Measurements from ENCODE around the gene TSSK1B.
"Not testable (repeated sequence)": the region's sequence is repeated elsewhere in the genome, so short reads cannot be mapped to it uniquely, and the experiment has no call there.

The TSSK1B gene

DNA sequence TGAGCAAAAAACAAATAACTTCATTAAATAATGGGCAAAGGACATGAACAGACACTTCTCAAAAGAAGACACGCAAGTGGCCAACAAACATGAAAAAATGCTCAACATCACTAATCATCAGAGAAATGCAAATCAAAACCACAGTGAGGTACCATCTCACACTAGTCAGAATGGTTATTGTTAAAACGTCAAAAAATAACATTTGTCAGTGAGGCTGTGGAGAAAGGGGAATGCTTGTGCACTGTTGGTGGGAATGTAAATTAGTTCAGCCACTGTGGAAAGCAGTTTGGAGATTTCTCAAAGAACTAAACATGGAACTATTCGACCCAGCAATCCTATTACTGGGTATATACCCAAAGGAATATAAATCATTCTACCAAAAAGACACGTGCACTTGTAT is 36.8 kb downstream of the TSSK1B start:
- not testable (repeated sequence) for DNase-seq (ENCODE audit: low read depth)

GRCh38 chr5:113397046-113397445 is 37.7 kb downstream of the TSSK1B start:
- no peak for DNase-seq (ENCODE audit: low read depth)

DNA sequence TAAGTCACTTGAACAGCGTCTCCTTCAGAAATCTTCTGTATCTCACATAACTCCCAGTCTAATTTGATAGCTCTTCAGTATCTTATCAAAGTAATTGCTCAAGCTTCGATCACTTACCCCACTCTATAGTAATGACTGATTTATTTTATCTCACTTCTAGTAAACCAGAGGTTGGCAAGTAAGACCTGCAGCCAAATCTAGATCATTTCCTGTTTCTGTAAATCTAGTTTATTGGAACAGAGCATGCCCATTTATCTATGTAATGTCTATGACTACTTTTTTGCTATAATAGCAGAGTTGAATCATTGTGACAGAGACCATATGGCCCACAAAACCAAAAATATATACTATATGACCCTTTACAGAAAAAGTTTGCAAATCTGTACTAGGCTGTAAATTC is 40.1 kb downstream of the TSSK1B start:
- DNase-seq (ENCODE audit: low read depth), result no peak

DNA sequence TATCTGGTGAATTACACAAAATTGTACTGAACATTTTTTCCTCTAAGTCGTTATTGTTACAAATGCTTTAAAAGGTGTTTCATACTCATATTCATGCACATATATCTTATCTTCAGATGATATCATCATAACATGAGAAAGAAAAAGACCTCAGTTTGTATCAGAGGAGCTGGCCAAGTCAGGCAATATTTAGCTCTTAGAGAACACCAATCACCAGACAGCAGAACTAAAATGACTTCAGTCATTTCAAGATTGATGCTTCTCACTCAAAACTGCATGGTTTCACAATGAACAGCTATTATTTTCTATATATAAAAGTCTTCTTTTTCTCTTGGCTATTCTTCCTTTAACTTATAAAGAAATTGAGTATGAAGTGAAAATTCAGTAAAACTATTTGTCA is 44.6 kb downstream of the TSSK1B start:
- DNase-seq (ENCODE audit: low read depth), result no peak

GRCh38 chr5:113389116-113389515 is 45.7 kb downstream of the TSSK1B start:
- no peak for DNase-seq (ENCODE audit: low read depth)

GRCh38 chr5:113387844-113388243 is 46.9 kb downstream of the TSSK1B start:
- DNase-seq (ENCODE audit: low read depth), result no peak

- DNase-seq (ENCODE audit: low read depth), result no peak
These were observed 50.0 kb downstream of the TSSK1B start for GRCh38 chr5:113384782-113385285.

GRCh38 chr5:113382731-113383130 is 52.1 kb downstream of the TSSK1B start:
- no peak for DNase-seq (ENCODE audit: low read depth)

Measured in HS-27A (cell line).